Activated T-helper 9 cell treated with anti-CD3 and anti-CD28 coated beads, Interleukin-2, amount 50 U/mL, for 16 hours (primary cell): ENCODE results near the gene MEGF6.

Experiments used
- DNase-seq: peaks from one replicate; pipeline ENCODE4 v3.0.0-alpha.2; 2020; ENCODE audit warnings: low read depth

MEGF6 gene

GRCh38 chr1:3468236-3469103 is 142.8 kb downstream of the MEGF6 start:
- DNase-seq = no peak

- no peak for DNase-seq
These were observed 143.9 kb downstream of the MEGF6 start for GRCh38 chr1:3467096-3468036.

- DNase-seq = no peak
These were observed 144.8 kb downstream of the MEGF6 start for GRCh38 chr1:3466366-3467075.

GRCh38 chr1:3465935-3466321 is 145.4 kb downstream of the MEGF6 start:
- no peak for DNase-seq

- no peak for DNase-seq
These were observed 146.0 kb downstream of the MEGF6 start for GRCh38 chr1:3465091-3465934.

GRCh38 chr1:3464649-3465025 is 146.7 kb downstream of the MEGF6 start:
- no peak for DNase-seq

GRCh38 chr1:3463891-3464648 is 147.2 kb downstream of the MEGF6 start:
- no peak for DNase-seq

- no peak for DNase-seq
These were observed 147.9 kb downstream of the MEGF6 start for GRCh38 chr1:3463408-3463863.

GRCh38 chr1:3463013-3463385 is 148.3 kb downstream of the MEGF6 start:
- no peak for DNase-seq

- DNase-seq = no peak
These were observed 148.8 kb downstream of the MEGF6 start for GRCh38 chr1:3462356-3463012.

- DNase-seq = no peak
These were observed 149.4 kb downstream of the MEGF6 start for GRCh38 chr1:3461934-3462275.

GRCh38 chr1:3461238-3461933 is 149.9 kb downstream of the MEGF6 start:
- DNase-seq = no peak

- DNase-seq = no peak
These were observed 150.6 kb downstream of the MEGF6 start for GRCh38 chr1:3460672-3461131.

- DNase-seq = no peak
These were observed 151.2 kb downstream of the MEGF6 start for GRCh38 chr1:3459940-3460671.

GRCh38 chr1:3459051-3459908 is 152.0 kb downstream of the MEGF6 start:
- DNase-seq = no peak

- no peak for DNase-seq
These were observed 153.1 kb downstream of the MEGF6 start for GRCh38 chr1:3457910-3458883.
